Endothelial cell of umbilical vein (primary cell): Measurements from ENCODE around the gene PFN4.

Source experiments
- EZH2 ChIP-seq: IDR thresholded peaks from 2 replicates; pipeline ENCODE4 v1.6.1; 2012; ENCODE audit warnings: borderline replicate concordance, low read depth, mild to moderate bottlenecking, moderate library complexity, low read length, inconsistent platforms; ENCODE audit not compliant: severe bottlenecking
- JUN ChIP-seq: IDR thresholded peaks from 2 replicates; pipeline ENCODE4 v1.6.1; 2011; ENCODE audit warnings: borderline replicate concordance, low read depth; ENCODE audit not compliant: insufficient read length, insufficient read depth
- MAX ChIP-seq: IDR thresholded peaks from 2 replicates; pipeline ENCODE4 v1.6.1; 2011; ENCODE audit not compliant: insufficient read depth, insufficient read length
- MYC ChIP-seq: IDR thresholded peaks from one replicate; pipeline ENCODE4 v1.6.1; 2011; ENCODE audit warnings: mild to moderate bottlenecking, low read depth, low read length
- POLR2A ChIP-seq: IDR thresholded peaks from 2 replicates; pipeline ENCODE4 v1.6.1; 2012; ENCODE audit warnings: low read depth, mild to moderate bottlenecking, control low read depth, low read length
- POLR2AphosphoS5 ChIP-seq: IDR thresholded peaks from 2 replicates; pipeline ENCODE4 v1.6.1; 2012; ENCODE audit warnings: low read depth, mild to moderate bottlenecking, control low read depth, low read length, moderate library complexity; ENCODE audit not compliant: insufficient read depth
- TF ChIP-seq, protein P1 (sequence below), 2 donors: IDR thresholded peaks; 1 replicate in 1 of 2; 2 replicates in 1 of 2; pipeline ENCODE4 v1.5.1; 2011; ENCODE audit warnings: low read length in 2 of 2, mild to moderate bottlenecking in 2 of 2, moderate library complexity in 2 of 2, control low read depth in 1 of 2, inconsistent platforms in 1 of 2, low read depth in 1 of 2; ENCODE audit not compliant: insufficient read depth in 1 of 2; ENCODE audit errors: extremely low read depth in 1 of 2

DNA sequence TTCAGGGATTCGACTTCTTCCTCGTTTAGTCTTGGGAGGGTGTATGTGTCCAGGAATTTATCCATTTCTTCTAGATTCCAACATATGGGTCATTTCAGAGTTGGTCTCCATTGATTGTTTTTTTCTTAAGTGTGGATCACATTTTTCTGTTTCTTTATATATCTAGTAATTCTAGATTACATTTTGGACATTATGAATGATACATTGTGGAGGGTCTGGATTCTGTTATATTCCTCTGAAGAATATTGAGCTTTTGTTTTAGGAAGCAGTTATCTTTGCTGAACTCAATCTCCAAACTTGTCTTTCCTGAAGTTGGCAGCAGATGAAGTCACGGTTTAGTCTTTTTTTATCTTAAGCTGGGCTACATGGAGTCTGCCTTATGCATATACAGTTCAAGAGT is 9.4 kb upstream of the PFN4 start:
- TF ChIP-seq, protein P1, sequence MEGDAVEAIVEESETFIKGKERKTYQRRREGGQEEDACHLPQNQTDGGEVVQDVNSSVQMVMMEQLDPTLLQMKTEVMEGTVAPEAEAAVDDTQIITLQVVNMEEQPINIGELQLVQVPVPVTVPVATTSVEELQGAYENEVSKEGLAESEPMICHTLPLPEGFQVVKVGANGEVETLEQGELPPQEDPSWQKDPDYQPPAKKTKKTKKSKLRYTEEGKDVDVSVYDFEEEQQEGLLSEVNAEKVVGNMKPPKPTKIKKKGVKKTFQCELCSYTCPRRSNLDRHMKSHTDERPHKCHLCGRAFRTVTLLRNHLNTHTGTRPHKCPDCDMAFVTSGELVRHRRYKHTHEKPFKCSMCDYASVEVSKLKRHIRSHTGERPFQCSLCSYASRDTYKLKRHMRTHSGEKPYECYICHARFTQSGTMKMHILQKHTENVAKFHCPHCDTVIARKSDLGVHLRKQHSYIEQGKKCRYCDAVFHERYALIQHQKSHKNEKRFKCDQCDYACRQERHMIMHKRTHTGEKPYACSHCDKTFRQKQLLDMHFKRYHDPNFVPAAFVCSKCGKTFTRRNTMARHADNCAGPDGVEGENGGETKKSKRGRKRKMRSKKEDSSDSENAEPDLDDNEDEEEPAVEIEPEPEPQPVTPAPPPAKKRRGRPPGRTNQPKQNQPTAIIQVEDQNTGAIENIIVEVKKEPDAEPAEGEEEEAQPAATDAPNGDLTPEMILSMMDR (IDR thresholded peaks at IDR 0.05; ENCODE audit: extremely low read depth in 1 of 2, insufficient read depth in 1 of 2, low read depth in 1 of 2, low read length in 2 of 2) = no peak
- TF ChIP-seq POLR2AphosphoS5 = no peak
- no peak for TF ChIP-seq POLR2A
- TF ChIP-seq JUN = no peak
- TF ChIP-seq EZH2 = no peak
- no peak for TF ChIP-seq MAX
- TF ChIP-seq MYC = no peak
